Measurements from ENCODE around the gene ZNF668. TPM values are rescaled to one million over a fixed set of nuclear protein-coding genes. Genes with fewer than 3 reads are reported as not detected.

Gene ZNF668
- total and polyA plus RNA-seq, 2 of the 8 experiments (the other 6 are each of a cell fraction or from before 2014, with no cell fraction given): 14.0 to 14.3 TPM

DNA sequence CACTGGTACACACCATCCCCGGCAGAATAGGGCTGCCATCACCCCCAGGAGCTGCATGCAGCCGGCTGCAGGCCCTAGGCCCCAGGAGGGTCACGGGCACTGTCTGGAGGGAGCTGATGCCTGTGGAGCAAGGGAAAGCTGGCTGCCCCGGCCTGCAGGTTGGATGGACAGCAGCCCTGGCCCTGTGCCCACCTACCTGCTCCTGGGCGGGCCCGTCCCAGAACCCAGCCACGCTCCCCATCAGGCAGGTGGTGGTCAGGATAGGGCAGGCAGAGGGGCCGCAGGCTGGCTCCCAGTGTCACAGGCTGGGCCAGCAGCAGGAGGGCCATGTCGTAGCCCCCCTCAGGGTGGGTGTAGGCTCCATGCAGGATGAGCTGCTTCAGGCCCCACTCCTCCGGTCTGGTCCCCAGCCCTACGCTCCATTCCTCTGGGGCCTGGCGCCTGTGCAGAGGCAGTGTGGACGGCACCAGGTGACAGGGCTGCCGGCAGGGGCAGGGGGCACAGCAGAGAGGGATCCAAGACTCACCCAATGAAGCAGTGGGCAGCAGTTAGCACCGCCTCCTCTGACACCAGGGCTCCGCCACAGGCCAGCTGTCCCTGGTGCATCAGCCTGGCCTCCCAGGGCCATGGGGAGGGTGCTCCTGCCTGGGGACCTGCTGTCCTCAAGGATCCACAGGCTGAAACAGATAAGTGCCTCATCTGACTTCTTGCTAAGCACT lies 10.7 kb upstream of the ZNF668 start:
- Histone ChIP-seq H3K56ac (replicated peaks; ENCODE audit: insufficient read length, low read depth, low read length) (no peak overlapping the region), H3K18ac (ENCODE audit: extremely low read depth, low read length) (no peak overlapping the region), H3K27me3 (replicated peaks in 1 of 4; ENCODE audit: control insufficient read depth in 3 of 4, extremely low read depth in 1 of 4, insufficient read depth in 3 of 4, low read length in 3 of 4) (no peaks in the 10 kb centered on the region), H3K9ac (replicated peaks in 1 of 4; ENCODE audit: extremely low read depth in 1 of 4, low read depth in 3 of 4, low read length in 3 of 4) (no peak overlapping the region), H4K8ac (ENCODE audit: extremely low read depth, insufficient read depth, low read length) (peak overlapping the region; percentile 5), H2AFZ (ENCODE audit: low read length) (no peak overlapping the region), H3K23ac (ENCODE audit: insufficient read length) (no peak overlapping the region), H2BK5ac (ENCODE audit: low read depth, low read length) (no peak overlapping the region; the same call in 1 of the 2 replicates), H3K79me2 (ENCODE audit: control insufficient read depth in 1 of 2, insufficient read depth in 2 of 2, low read length in 2 of 2) (peaks cover 0 to 4% of the 10 kb centered on the region in 2 experiments; a peak in 1 of 4 replicates), H4K5ac (ENCODE audit: insufficient read length, low read depth, low read length) (no peak overlapping the region), H3K9me3 (ENCODE audit: insufficient read depth in 2 of 2, low read depth in 1 of 2, low read length in 1 of 2) (no peaks in the 10 kb centered on the region), H2BK120ac (replicated peaks; ENCODE audit: low read depth, low read length) (no peak overlapping the region), H2BK12ac (ENCODE audit: low read depth, low read length) (no peak overlapping the region), H2BK15ac (ENCODE audit: low read length) (no peak overlapping the region), H3K4me2 (ENCODE audit: insufficient read depth in 1 of 2, low read depth in 2 of 2, low read length in 2 of 2) (no peak overlapping the region), H3K14ac (ENCODE audit: insufficient read length) (no peak overlapping the region), H3K79me1 (ENCODE audit: low read depth, low read length) (peaks cover 2% of the 10 kb centered on the region; the same call in 1 of the 2 replicates), H3K4me3 (ENCODE audit: extremely low read depth in 1 of 4, insufficient read depth in 2 of 4, low read depth in 3 of 4, low read length in 4 of 4) (no peak overlapping the region), H3K23me2 (ENCODE audit: low read depth, low read length) (no peaks in the 10 kb centered on the region), H3K36me3 (ENCODE audit: control insufficient read depth in 2 of 4, insufficient read depth in 4 of 4, low read length in 3 of 4) (peaks cover 0 to 20% (median 8%) of the 10 kb centered on the region in 4 experiments; a peak in 5 of 8 replicates), H2AK5ac (ENCODE audit: low read depth, low read length) (no peak overlapping the region), H4K91ac (replicated peaks; ENCODE audit: insufficient read length, low read length) (no peak overlapping the region), H4K20me1 (replicated peaks in 1 of 2; ENCODE audit: control insufficient read depth in 1 of 2, insufficient read depth in 2 of 2, low read length in 2 of 2) (peaks cover 14 to 21% of the 10 kb centered on the region in 2 experiments), H3K4ac (replicated peaks; ENCODE audit: insufficient read length, low read depth, low read length) (no peak overlapping the region), H3K4me1 (replicated peaks in 1 of 4; ENCODE audit: control insufficient read depth in 3 of 4, insufficient read depth in 4 of 4, low read length in 3 of 4) (no peaks in the 10 kb centered on the region), H2BK20ac (ENCODE audit: low read length) (no peak overlapping the region), H3K27ac (ENCODE audit: low read depth, low read length) (no peak overlapping the region)
- DNase-seq (ENCODE audit: low read depth in 1 of 2, low spot score in 2 of 2): no peak
- TF ChIP-seq, protein P1, sequence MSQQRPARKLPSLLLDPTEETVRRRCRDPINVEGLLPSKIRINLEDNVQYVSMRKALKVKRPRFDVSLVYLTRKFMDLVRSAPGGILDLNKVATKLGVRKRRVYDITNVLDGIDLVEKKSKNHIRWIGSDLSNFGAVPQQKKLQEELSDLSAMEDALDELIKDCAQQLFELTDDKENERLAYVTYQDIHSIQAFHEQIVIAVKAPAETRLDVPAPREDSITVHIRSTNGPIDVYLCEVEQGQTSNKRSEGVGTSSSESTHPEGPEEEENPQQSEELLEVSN (IDR thresholded peaks at IDR 0.05): no peak
- TF ChIP-seq KDM5A (IDR thresholded peaks at IDR 0.05; ENCODE audit: low read length): no peak
- no peak for FAIRE-seq
- ChIA-PET POLR2A (ENCODE audit: partially characterized antibody) (interaction anchor here (0.8 to 4.7 kb wide), 12 partner anchors 8 to 100 kb away, joined by 3 to 34 read pairs (median 4); partner anchors contain the start of genes ZNF646 and ZNF668), CTCF (ENCODE audit: partially characterized antibody) (interaction anchor here (0.6 to 1.7 kb wide), 4 partner anchors 8 to 132 kb away, joined by 3 to 4 read pairs (median 3); no protein-coding TSS in a partner anchor)
- 90% methylated on average over 13 of the region's 16 CpGs; no CpG with 5 or more reads in 1 of the 2 experiments for WGBS, 2 experiments (ENCODE audit: extremely low coverage in 1 of 2, insufficient coverage in 1 of 2, insufficient read length in 1 of 2, insufficient replicate concordance in 2 of 2, low coverage in 1 of 2, low lambda C conversion rate in 2 of 2, missing lambda C conversion rate in 1 of 2)
